RWPE2 (cell line): ENCODE measurements around the gene RAP1GAP2.

ENCODE experiments used
- ATAC-seq: fragments of 200-7000 bp; cut with Tn5 transposase; 3 replicates; pipeline ENCODE4 v1.9.1; 2021; ENCODE audit warnings: low read depth
- DNase-seq: peaks from one replicate; pipeline ENCODE4 v3.0.0-alpha.2; 2020; ENCODE audit warnings: low spot score
- H3K27ac ChIP-seq: fragments of 450-650 bp; 2 replicates; pipeline ENCODE4 v1.5.1; 2017; ENCODE audit warnings: mild to moderate bottlenecking; ENCODE audit not compliant: poor library complexity, severe bottlenecking
- H3K27me3 ChIP-seq: fragments of 250-450 bp; sonication (Bioruptor Pico); 2 replicates; pipeline ENCODE4 v1.5.1; 2021; ENCODE audit warnings: mild to moderate bottlenecking, moderate library complexity; ENCODE audit not compliant: insufficient read depth, poor library complexity, severe bottlenecking
- H3K36me3 ChIP-seq: fragments of 250-450 bp; sonication (Bioruptor Pico); 2 replicates; pipeline ENCODE4 v1.5.1; 2020; ENCODE audit warnings: low read depth, mild to moderate bottlenecking, moderate library complexity
- H3K4me1 ChIP-seq: fragments of 250-450 bp; sonication (Bioruptor Pico); 2 replicates; pipeline ENCODE4 v1.5.1; 2021; ENCODE audit warnings: mild to moderate bottlenecking, moderate library complexity; ENCODE audit not compliant: insufficient read depth, poor library complexity, severe bottlenecking
- H3K4me3 ChIP-seq: fragments of 250-450 bp; sonication (Bioruptor Pico); 2 replicates; pipeline ENCODE4 v1.5.1; 2021; ENCODE audit warnings: mild to moderate bottlenecking, moderate library complexity; ENCODE audit not compliant: severe bottlenecking
- H3K9me3 ChIP-seq: fragments of 250-450 bp; sonication (Bioruptor Pico); 2 replicates; pipeline ENCODE4 v1.5.1; 2021; ENCODE audit warnings: mild to moderate bottlenecking, moderate library complexity; ENCODE audit not compliant: severe bottlenecking
- TF ChIP-seq, protein P1 (sequence below): fragments of 450-650 bp; IDR thresholded peaks from one replicate; pipeline ENCODE4 v1.5.1; 2017; ENCODE audit warnings: mild to moderate bottlenecking, moderate library complexity; ENCODE audit not compliant: poor library complexity, severe bottlenecking

RAP1GAP2 gene

DNA sequence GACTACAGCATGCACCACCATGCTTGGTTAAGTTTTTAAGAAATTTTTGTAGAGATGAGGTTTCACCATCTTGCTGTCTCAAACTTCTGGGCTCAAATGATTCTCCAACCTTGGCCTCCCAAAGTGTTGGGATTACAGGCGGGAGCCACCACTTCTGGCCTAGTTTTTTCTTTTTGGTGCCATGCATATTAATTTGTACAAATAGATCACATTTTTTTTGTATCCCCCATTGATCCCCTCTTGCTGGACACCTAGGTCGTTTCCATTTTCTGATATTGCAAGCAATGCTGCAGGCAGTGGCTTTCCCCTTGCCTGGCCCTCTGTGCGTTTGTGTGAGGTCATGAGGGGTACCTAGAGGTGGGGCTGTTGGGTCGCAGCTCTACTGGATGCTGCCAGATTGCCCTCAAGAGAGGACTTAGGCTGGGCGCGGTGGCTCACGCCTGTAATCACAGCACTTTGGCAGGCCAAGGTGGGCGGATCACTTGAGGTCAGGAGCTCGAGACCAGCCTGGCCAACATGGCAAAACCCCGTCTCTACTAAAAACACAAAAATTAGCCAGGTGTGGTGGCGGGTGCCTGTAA is 23.8 kb downstream of the RAP1GAP2 start:
- no peaks in the 10 kb centered on the region for H3K4me1 ChIP-seq
- H3K36me3 ChIP-seq: no peaks in the 10 kb centered on the region
- DNase-seq (no peak), ATAC-seq (no peak)
- H3K27ac ChIP-seq: no peak overlapping the region
- no peaks in the 10 kb centered on the region for H3K27me3 ChIP-seq
- H3K4me3 ChIP-seq: no peak overlapping the region
- TF ChIP-seq, protein P1, sequence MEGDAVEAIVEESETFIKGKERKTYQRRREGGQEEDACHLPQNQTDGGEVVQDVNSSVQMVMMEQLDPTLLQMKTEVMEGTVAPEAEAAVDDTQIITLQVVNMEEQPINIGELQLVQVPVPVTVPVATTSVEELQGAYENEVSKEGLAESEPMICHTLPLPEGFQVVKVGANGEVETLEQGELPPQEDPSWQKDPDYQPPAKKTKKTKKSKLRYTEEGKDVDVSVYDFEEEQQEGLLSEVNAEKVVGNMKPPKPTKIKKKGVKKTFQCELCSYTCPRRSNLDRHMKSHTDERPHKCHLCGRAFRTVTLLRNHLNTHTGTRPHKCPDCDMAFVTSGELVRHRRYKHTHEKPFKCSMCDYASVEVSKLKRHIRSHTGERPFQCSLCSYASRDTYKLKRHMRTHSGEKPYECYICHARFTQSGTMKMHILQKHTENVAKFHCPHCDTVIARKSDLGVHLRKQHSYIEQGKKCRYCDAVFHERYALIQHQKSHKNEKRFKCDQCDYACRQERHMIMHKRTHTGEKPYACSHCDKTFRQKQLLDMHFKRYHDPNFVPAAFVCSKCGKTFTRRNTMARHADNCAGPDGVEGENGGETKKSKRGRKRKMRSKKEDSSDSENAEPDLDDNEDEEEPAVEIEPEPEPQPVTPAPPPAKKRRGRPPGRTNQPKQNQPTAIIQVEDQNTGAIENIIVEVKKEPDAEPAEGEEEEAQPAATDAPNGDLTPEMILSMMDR: no peak
- H3K9me3 ChIP-seq: no peaks in the 10 kb centered on the region

DNA sequence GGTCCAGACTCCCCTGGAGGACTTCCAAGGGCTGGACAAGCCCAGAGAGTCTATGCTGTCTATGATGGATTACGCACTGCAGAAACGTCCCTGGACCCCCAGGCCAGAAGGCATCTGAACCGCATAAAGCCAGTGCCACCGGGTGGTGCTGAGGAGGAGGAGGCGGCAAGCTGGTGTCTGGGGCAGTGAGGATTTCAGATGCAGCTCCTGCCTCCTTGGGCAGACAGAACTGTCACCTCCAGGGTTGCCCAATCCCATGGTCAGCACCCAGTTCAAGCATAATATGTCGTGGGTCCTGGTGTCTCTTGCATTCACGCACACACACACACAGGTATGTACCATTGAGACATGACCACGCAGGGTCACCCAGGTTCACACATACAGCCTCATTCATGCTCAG is 25.6 kb downstream of the RAP1GAP2 start:
- no peaks in the 10 kb centered on the region for H3K36me3 ChIP-seq
- TF ChIP-seq, protein P1: no peak
- H3K27me3 ChIP-seq: no peaks in the 10 kb centered on the region
- H3K4me1 ChIP-seq: no peaks in the 10 kb centered on the region
- DNase-seq (no peak), ATAC-seq (no peak)
- no peak overlapping the region for H3K27ac ChIP-seq
- H3K9me3 ChIP-seq: no peaks in the 10 kb centered on the region
- no peak overlapping the region for H3K4me3 ChIP-seq

DNA sequence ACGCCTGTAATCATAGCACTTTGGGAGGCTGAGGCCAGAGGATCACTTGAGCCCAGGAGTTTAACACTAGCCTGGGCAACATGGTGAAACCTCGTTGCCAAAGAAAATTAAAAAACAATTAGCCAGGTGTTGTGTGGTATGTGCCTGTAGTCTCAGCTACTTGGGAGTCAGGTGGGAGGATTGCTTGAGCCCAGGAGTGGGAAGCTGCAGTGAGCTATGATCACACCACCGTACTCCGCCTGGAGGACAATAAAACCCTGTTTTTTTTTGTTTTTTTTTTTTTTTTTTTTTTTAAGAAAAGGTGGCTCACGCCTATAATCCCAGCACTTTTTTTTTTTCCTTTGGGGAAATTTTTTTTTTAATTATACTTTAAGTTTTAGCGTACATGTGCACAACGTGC is 26.1 kb downstream of the RAP1GAP2 start:
- no peak overlapping the region for H3K27ac ChIP-seq
- no peaks in the 10 kb centered on the region for H3K9me3 ChIP-seq
- H3K4me3 ChIP-seq: no peak overlapping the region
- no peaks in the 10 kb centered on the region for H3K36me3 ChIP-seq
- no peaks in the 10 kb centered on the region for H3K4me1 ChIP-seq
- ATAC-seq: no peak
- no peak for DNase-seq
- TF ChIP-seq, protein P1: no peak
- H3K27me3 ChIP-seq: no peaks in the 10 kb centered on the region

DNA sequence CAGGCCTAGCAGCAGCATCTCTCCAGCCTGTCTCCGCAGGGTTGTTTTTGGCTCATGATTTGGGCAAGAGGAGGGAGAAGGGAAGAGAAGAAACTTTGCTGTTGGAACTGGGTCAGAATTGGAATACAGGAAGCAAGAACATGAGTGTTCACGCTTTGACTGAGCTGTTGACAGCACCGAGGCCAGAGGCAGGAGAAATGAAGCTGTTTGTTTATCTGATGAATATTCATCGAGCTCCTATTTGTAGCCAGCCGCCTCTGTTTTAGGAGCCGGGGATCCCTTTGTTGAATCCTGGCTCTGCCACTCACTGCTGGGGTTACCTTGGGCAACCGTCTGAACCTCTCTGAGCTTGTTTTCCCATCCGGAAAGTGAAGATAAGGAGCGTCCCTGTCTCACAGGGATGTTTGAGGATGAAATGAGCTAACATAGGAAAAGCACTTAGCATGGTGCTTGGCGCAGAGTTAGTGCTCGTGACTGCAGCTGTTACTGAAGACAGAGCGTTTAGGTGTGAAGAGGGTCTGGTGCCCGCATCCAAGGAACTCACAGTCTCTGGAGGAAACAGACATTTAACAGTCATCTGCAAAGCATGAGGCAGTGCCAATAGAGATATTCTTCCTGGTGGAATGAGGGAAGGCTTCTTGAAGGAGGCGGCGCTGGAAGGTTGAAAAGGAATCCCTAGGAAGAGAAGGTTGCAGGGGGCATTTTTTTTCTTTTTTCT is 29.2 kb downstream of the RAP1GAP2 start:
- no peak for ATAC-seq
- Histone ChIP-seq H3K36me3 (no peaks in the 10 kb centered on the region), H3K4me3 (no peak overlapping the region), H3K9me3 (no peaks in the 10 kb centered on the region), H3K4me1 (no peaks in the 10 kb centered on the region), H3K27ac (no peak overlapping the region), H3K27me3 (no peaks in the 10 kb centered on the region)
- DNase-seq: no peak
- TF ChIP-seq, protein P1: no peak
